ENCODE results near the gene MDN1. TPM values are rescaled to one million over a fixed set of nuclear protein-coding genes. Genes with fewer than 3 reads are reported as not detected.

MDN1 gene
- total and polyA plus RNA-seq, 2 donors (not counting 1 experiment from before 2014, with no cell fraction given) = 16.5 to 59.5 TPM

DNA sequence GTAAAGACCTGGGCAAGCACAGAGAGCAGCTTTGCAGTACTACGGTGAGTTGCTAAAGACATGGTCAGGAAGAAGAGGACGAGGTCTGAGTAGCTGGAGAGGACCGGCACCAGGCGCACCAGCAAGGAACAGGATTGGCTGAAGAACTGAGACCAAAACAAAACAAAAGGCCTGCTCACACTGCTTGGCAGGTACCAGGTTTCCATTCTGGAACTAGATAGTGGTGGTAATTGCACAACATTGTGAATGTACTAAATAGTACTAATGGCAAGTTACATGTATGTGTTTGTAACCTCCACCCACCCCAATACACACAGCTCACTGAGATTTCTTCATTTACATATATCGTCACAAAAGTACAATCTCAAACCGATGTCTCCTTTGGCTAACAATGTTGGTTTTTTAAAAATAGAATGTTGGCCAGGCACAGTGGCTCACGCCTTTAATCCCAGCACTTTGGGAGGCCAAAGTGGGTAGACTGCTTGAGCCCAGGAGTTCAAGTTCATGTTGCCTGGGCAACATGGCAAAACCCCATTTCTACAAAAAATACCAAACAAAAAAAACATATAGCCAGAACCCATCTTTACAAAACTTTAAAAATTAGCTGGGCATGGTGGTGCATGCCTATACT is 148.5 kb downstream of the MDN1 start:
- no peak overlapping the region for H3K27ac Mint-ChIP-seq
- H3K36me3 ChIP-seq (replicated peaks in 1 of 2; ENCODE audit: control extremely low read depth in 1 of 2, control insufficient read depth in 1 of 2, extremely low read depth in 1 of 2, insufficient read depth in 2 of 2, low read length in 1 of 2) = peaks cover 1 to 76% of the 10 kb centered on the region in 2 experiments
- no peak for DNase-seq

DNA sequence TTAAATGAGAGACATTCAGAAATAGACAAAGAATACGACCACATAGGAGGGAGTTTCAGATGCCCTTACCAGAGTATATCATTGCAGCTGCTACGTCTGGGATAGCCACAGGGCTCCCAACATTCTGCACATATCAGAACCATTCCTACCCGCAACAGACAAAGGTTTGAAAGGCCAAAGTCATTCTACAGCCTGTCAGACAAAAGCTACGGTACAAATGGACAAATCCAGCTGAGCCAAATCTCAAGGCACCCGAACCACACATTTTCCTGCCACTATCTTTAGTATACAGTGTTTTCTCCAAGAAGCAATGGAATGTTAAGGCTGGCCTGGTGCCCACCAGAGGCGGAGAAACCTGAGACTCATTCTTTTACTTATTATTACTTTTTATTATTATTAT is 150.6 kb downstream of the MDN1 start:
- H3K27me3 ChIP-seq (replicated peaks in 1 of 4; ENCODE audit: control extremely low read depth in 1 of 4, control insufficient read depth in 3 of 4, insufficient read depth in 4 of 4, low read length in 3 of 4) = no peaks in the 10 kb centered on the region
- H4K20me1 ChIP-seq (ENCODE audit: control insufficient read depth, insufficient read depth, low read length, poor library complexity, severe bottlenecking) = no peaks in the 10 kb centered on the region
- DNase-seq (no peak), ATAC-seq (ENCODE audit: low read depth) (no peak)
- no peak overlapping the region for H3K27ac Mint-ChIP-seq
- intact Hi-C loops (cut with micrococcal nuclease) = no loop called here
- 50% methylated on average over 2 of the region's 6 CpGs for WGBS (ENCODE audit: insufficient coverage)
- CTCF ChIA-PET = no interaction called here
- no peaks in the 10 kb centered on the region for H3K9me3 ChIP-seq (ENCODE audit: control extremely low read depth in 1 of 3, control insufficient read depth in 2 of 3, insufficient read depth in 1 of 3, low read length in 2 of 3)
- no peaks in the 10 kb centered on the region for H3K4me1 ChIP-seq (ENCODE audit: control insufficient read depth in 2 of 2, insufficient read depth in 2 of 2, low read length in 2 of 2)
- peaks cover 3 to 68% of the 10 kb centered on the region in 2 experiments for H3K36me3 ChIP-seq (replicated peaks in 1 of 2; ENCODE audit: control extremely low read depth in 1 of 2, control insufficient read depth in 1 of 2, extremely low read depth in 1 of 2, insufficient read depth in 2 of 2, low read length in 1 of 2)
- no peak overlapping the region for H3K4me3 ChIP-seq (ENCODE audit: control extremely low read depth in 1 of 5, extremely low read depth in 1 of 5, insufficient read depth in 1 of 5, low read depth in 2 of 5, low read length in 4 of 5)
- no peak overlapping the region for H3K4me2 ChIP-seq (replicated peaks; ENCODE audit: low read depth, low read length, poor library complexity, severe bottlenecking)
- H3K27ac ChIP-seq (ENCODE audit: low read length in 2 of 2) = no peak overlapping the region
- H3K79me2 ChIP-seq (ENCODE audit: control insufficient read depth, insufficient read depth, low read length) = no peaks in the 10 kb centered on the region
- POLR2A ChIA-PET = no interaction called here
- no peak overlapping the region for H2AFZ ChIP-seq (ENCODE audit: insufficient read depth, low read depth, low read length, poor library complexity, severe bottlenecking)
- no peaks in the 10 kb centered on the region for H3K27me3 Mint-ChIP-seq
- no peak overlapping the region for H3K4me3 Mint-ChIP-seq
- no peaks in the 10 kb centered on the region for H3K4me1 Mint-ChIP-seq
- TF ChIP-seq, protein P1, sequence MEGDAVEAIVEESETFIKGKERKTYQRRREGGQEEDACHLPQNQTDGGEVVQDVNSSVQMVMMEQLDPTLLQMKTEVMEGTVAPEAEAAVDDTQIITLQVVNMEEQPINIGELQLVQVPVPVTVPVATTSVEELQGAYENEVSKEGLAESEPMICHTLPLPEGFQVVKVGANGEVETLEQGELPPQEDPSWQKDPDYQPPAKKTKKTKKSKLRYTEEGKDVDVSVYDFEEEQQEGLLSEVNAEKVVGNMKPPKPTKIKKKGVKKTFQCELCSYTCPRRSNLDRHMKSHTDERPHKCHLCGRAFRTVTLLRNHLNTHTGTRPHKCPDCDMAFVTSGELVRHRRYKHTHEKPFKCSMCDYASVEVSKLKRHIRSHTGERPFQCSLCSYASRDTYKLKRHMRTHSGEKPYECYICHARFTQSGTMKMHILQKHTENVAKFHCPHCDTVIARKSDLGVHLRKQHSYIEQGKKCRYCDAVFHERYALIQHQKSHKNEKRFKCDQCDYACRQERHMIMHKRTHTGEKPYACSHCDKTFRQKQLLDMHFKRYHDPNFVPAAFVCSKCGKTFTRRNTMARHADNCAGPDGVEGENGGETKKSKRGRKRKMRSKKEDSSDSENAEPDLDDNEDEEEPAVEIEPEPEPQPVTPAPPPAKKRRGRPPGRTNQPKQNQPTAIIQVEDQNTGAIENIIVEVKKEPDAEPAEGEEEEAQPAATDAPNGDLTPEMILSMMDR (IDR thresholded peaks at IDR 0.05) = no peak
- no peak for TF ChIP-seq EZH2 (IDR thresholded peaks at IDR 0.05; ENCODE audit: borderline replicate concordance, insufficient read depth, low read depth, low read length, poor library complexity, severe bottlenecking)
- H3K9ac ChIP-seq (ENCODE audit: low read length) = no peak overlapping the region
- H3K9me3 Mint-ChIP-seq (ENCODE audit: insufficient read depth) = no peaks in the 10 kb centered on the region

More for the DNA sequence above, 148.5 kb downstream of the MDN1 start:
- H3K27me3 ChIP-seq (replicated peaks in 1 of 4; ENCODE audit: control extremely low read depth in 1 of 4, control insufficient read depth in 3 of 4, insufficient read depth in 4 of 4, low read length in 3 of 4) = no peaks in the 10 kb centered on the region
- WGBS (ENCODE audit: insufficient coverage) = 95% methylated on average over 4 of the region's 7 CpGs
- no peak for ATAC-seq (ENCODE audit: low read depth)
- TF ChIP-seq EZH2 (IDR thresholded peaks at IDR 0.05; ENCODE audit: borderline replicate concordance, insufficient read depth, low read depth, low read length, poor library complexity, severe bottlenecking) = no peak
- TF ChIP-seq, protein P1 (IDR thresholded peaks at IDR 0.05) = no peak
- no peak overlapping the region for H3K4me3 Mint-ChIP-seq
- H3K4me3 ChIP-seq (ENCODE audit: control extremely low read depth in 1 of 5, extremely low read depth in 1 of 5, insufficient read depth in 1 of 5, low read depth in 2 of 5, low read length in 4 of 5) = no peak overlapping the region
- intact Hi-C loops (cut with micrococcal nuclease) = no loop called here
- H2AFZ ChIP-seq (ENCODE audit: insufficient read depth, low read depth, low read length, poor library complexity, severe bottlenecking) = no peak overlapping the region
- H3K4me2 ChIP-seq (replicated peaks; ENCODE audit: low read depth, low read length, poor library complexity, severe bottlenecking) = no peak overlapping the region
- H3K9me3 ChIP-seq (ENCODE audit: control extremely low read depth in 1 of 3, control insufficient read depth in 2 of 3, insufficient read depth in 1 of 3, low read length in 2 of 3) = no peaks in the 10 kb centered on the region
- H3K27me3 Mint-ChIP-seq = no peaks in the 10 kb centered on the region
- CTCF ChIA-PET = no interaction called here
- POLR2A ChIA-PET = no interaction called here
- H3K9ac ChIP-seq (ENCODE audit: low read length) = no peak overlapping the region
- no peaks in the 10 kb centered on the region for H3K9me3 Mint-ChIP-seq (ENCODE audit: insufficient read depth)
- no peaks in the 10 kb centered on the region for H3K4me1 Mint-ChIP-seq
- no peaks in the 10 kb centered on the region for H4K20me1 ChIP-seq (ENCODE audit: control insufficient read depth, insufficient read depth, low read length, poor library complexity, severe bottlenecking)
- no peaks in the 10 kb centered on the region for H3K4me1 ChIP-seq (ENCODE audit: control insufficient read depth in 2 of 2, insufficient read depth in 2 of 2, low read length in 2 of 2)
- no peaks in the 10 kb centered on the region for H3K79me2 ChIP-seq (ENCODE audit: control insufficient read depth, insufficient read depth, low read length)
- H3K27ac ChIP-seq (ENCODE audit: low read length in 2 of 2) = no peak overlapping the region
